ENCODE measurements around the gene MYH14. TPM values are rescaled to one million over a fixed set of nuclear protein-coding genes. Genes with fewer than 3 reads are reported as not detected.

Gene MYH14
- 3.1 and 34.3 TPM in 2 replicates for total RNA-seq

DNA sequence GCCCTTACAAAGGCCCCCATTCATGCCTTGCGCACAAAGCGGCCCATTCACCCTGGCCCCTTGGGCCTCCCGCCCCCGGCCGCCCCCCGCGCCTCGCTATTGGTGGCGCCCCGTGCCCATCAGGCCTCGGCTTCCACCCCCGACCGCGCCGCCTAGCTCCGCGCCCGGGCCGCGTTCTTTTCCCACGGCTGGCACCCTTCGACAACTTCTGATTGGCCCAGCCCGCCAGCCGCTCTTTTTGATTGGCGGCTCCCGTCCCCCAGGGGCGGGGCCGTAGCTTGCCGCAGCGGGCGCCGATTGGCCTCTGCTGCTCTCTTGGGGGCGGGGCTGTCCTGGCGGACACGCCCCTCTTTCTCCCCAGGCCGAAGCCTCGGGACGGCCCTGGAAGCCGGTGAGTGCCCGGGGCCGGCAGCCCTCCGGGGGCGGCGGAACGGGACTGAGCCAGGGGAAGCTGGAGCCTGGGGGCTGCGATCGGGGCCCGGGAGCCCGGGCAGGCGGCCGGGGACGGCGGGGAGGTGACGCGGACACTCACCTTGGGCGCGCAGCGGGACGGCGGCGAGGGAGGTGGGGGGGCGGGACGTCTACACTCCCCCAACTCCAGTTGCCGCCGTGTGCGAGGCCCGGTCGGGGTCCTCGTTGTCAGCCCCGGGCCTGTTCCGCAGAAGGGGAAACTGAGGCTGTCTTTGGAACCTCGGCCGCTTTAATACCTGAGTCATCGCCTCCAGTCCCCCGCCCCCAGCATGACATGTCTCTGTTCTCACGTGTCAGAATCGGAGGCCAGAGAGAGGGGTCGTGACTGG lies at the start of gene MYH14:
Gene MYH14, plus strand, starts transcription at position 342 of the 800 bp plus-strand sequence. CDS start 6,744 bp downstream, outside the sequence.

DNA sequence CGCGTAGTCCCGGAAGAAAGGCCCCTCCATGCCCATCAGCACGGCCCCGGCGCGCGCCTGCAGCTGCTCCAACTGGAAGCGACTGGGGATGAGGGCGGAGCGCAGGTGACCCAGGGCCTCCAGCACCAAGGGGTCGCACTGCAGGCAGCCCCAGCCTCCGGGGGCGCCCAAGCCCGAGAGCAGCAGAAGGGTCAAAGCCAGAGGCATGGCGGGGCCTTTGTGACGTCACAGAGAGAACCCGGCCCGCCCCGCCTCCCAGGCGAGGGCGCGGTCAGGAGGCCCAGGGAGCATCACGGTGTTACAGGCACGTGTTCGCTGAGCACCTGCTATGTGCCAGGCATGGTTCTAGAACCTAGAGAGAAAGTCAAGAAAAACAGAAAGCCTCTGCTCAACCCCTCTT lies 40.4 kb upstream of the MYH14 start, which contains the start of gene IZUMO2:
Gene IZUMO2, minus strand, starts transcription at position 294 of the 400 bp plus-strand sequence. Its CDS starts 87 bp downstream, at position 207.

DNA sequence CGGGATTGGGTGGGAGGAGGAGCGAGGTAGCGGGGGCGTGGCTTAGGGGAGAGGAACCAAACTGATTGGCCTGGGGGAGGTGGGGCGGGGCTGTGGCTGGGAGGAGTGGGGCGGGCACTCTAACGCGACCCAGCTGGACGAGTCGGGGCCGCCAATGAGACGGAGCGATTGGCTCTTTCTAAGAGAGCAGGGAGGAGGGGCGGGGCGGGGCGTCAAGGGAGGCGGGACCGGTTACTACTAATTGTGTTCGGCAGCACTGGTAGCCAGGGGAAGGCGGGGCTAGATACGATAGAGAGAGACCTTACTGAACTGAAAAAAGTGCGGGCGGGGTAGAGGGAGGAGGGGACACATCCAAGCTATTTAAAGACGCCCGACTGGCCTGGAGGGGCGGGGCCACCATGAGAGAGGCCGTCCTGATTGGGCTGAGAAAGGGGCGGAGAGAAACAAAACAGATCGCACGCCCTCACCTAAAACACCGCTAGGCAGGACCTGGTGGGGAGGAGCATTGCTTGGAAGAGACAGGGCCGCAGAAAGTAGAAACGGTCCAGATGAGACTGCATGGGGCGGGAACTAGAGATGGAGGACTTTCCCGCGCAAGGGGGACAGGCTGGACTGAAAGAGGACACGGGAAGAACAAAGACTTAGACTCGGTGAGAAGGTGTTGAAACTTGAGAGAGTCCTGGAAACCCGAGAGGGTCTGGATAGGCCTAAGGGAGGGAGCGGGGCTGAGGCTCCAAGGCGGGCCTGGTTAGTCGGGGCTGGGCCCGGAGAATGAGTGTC lies 125.9 kb downstream of the MYH14 start, which contains the start of gene KCNC3:
Gene KCNC3, minus strand, starts transcription at position 232 of the 780 bp plus-strand sequence. CDS start 295 bp downstream, outside the sequence.

Other genes starting within 250 kb of the MYH14 start
- not detected in 2 replicates for gene SIGLEC11, start 242.4 kb upstream of the MYH14 start, total RNA-seq
- 17.1 and 22.7 TPM in 2 replicates for gene VRK3, start 178.2 kb upstream of the MYH14 start, total RNA-seq
- gene ZNF473, start 177.6 kb upstream of the MYH14 start, total RNA-seq = 14.6 and 15.0 TPM in 2 replicates
- not detected in 2 replicates for gene IZUMO2, start 40.3 kb upstream of the MYH14 start, total RNA-seq
- under 0.01 and 0.36 TPM in 2 replicates for gene KCNC3, start 125.8 kb downstream of the MYH14 start, total RNA-seq
- gene NAPSA, start 162.0 kb downstream of the MYH14 start, total RNA-seq = under 0.01 and 0.78 TPM in 2 replicates
- gene NR1H2, start 172.8 kb downstream of the MYH14 start, total RNA-seq = 60.1 and 69.3 TPM in 2 replicates
- 25.6 and 27.7 TPM in 2 replicates for gene POLD1, start 180.7 kb downstream of the MYH14 start, total RNA-seq
- gene SPIB, start 215.3 kb downstream of the MYH14 start, total RNA-seq = not detected in 2 replicates
- not detected in 2 replicates for gene MYBPC2, start 229.3 kb downstream of the MYH14 start, total RNA-seq